HFFc6 (cell line): ENCODE measurements around the gene CHMP1B. TPM values are rescaled to one million over a fixed set of nuclear protein-coding genes. Genes with fewer than 3 reads are reported as not detected.

Experiments used
- DNase-seq: peaks from one replicate; pipeline ENCODE4 v3.0.0-alpha.2; 2018
- H3K27ac Mint-ChIP-seq: 2 replicates; pipeline ENCODE4 v1.8.0; 2020; ENCODE audit warnings: mild to moderate bottlenecking, mixed read lengths
- H3K27me3 Mint-ChIP-seq: 2 replicates; pipeline ENCODE4 v1.8.0; 2021; ENCODE audit warnings: mild to moderate bottlenecking, moderate library complexity, mixed read lengths; ENCODE audit not compliant: insufficient read depth
- H3K36me3 Mint-ChIP-seq: 2 replicates; pipeline ENCODE4 v1.8.0; 2021; ENCODE audit warnings: low read depth, mixed read lengths
- H3K4me1 Mint-ChIP-seq: 2 replicates; pipeline ENCODE4 v1.8.0; 2020; ENCODE audit warnings: low read depth, mixed read lengths
- H3K4me3 Mint-ChIP-seq: 2 replicates; pipeline ENCODE4 v1.8.0; 2020; ENCODE audit warnings: mild to moderate bottlenecking, moderate library complexity, mixed read lengths
- H3K9me3 Mint-ChIP-seq: 2 replicates; pipeline ENCODE4 v1.8.0; 2020; ENCODE audit warnings: mild to moderate bottlenecking, mixed read lengths
- total RNA-seq, 6 experiments: library from RNA; stranded (reverse); fragmentation: NEBNext Ultra II Directional; extraction: Animal tissue kit (Norgen Biotek cat#: 25700); gene quantifications; 2 replicates in 1 of 6; 3 replicates in 5 of 6; pipeline ENCODE4 v1.2.3, GENCODE V29; 2021
- TF ChIP-seq, protein P1 (sequence below): fragments of 200-600 bp; sonication (generic); IDR thresholded peaks from 2 replicates; pipeline ENCODE4 v1.5.0; 2021; ENCODE audit warnings: antibody characterized with exemption, mild to moderate bottlenecking

The CHMP1B gene
- total RNA-seq, 6 experiments from 2014 or later, result 30.9 to 33.7 (median 32.5) TPM

DNA sequence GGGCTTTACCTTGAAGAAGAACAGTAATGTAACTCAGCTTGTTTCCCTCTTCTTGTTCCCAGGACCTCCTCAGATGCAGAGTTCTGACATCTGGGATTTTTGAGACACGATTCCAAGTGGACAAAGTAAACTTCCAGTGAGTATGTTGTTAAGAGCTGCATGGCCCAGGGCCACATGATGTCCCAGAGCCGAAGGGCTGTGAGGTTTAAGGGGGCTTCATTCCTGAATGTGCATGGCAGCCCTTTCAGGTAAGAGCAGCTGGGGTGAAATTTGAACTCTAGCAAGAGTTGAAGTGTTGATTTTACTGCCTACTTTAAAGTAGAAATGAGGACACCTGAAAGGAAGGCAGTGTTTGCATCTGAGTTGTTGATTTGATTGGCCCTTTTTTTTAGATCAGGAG is 13.3 kb downstream of the CHMP1B start:
- no peaks in the 10 kb centered on the region for H3K9me3 Mint-ChIP-seq
- DNase-seq, result no peak
- TF ChIP-seq, protein P1, sequence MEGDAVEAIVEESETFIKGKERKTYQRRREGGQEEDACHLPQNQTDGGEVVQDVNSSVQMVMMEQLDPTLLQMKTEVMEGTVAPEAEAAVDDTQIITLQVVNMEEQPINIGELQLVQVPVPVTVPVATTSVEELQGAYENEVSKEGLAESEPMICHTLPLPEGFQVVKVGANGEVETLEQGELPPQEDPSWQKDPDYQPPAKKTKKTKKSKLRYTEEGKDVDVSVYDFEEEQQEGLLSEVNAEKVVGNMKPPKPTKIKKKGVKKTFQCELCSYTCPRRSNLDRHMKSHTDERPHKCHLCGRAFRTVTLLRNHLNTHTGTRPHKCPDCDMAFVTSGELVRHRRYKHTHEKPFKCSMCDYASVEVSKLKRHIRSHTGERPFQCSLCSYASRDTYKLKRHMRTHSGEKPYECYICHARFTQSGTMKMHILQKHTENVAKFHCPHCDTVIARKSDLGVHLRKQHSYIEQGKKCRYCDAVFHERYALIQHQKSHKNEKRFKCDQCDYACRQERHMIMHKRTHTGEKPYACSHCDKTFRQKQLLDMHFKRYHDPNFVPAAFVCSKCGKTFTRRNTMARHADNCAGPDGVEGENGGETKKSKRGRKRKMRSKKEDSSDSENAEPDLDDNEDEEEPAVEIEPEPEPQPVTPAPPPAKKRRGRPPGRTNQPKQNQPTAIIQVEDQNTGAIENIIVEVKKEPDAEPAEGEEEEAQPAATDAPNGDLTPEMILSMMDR, result no peak
- no peak overlapping the region for H3K4me3 Mint-ChIP-seq
- H3K36me3 Mint-ChIP-seq, result no peaks in the 10 kb centered on the region
- no peak overlapping the region for H3K27ac Mint-ChIP-seq
- peaks cover 21% of the 10 kb centered on the region for H3K4me1 Mint-ChIP-seq
- peaks cover 4% of the 10 kb centered on the region; the same call in 1 of the 2 replicates for H3K27me3 Mint-ChIP-seq

DNA sequence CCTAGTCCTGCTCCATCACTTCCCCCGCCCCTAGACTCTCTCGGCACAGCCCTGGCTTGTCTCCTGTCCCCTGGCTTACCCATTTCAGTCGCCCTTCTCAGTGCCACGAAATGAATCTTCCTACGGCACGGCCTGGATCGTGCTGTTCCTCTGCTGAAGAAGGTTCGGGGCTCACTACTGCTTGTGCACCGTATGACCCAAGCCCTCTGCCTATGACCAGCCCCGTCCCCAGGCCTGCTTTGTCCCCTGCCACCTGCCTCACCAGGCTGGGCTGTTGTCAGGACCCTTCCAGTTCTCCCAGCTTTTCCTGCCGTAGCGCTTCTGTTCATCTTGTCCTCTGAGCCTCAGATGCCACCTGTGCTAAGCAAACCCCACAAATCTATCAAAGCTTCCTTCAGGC is 13.9 kb downstream of the CHMP1B start:
- no peaks in the 10 kb centered on the region for H3K36me3 Mint-ChIP-seq
- peaks cover 15% of the 10 kb centered on the region for H3K4me1 Mint-ChIP-seq
- peaks cover 4% of the 10 kb centered on the region; the same call in 1 of the 2 replicates for H3K27me3 Mint-ChIP-seq
- no peak for DNase-seq
- no peak overlapping the region for H3K27ac Mint-ChIP-seq
- H3K4me3 Mint-ChIP-seq, result no peak overlapping the region
- TF ChIP-seq, protein P1, result no peak
- no peaks in the 10 kb centered on the region for H3K9me3 Mint-ChIP-seq

DNA sequence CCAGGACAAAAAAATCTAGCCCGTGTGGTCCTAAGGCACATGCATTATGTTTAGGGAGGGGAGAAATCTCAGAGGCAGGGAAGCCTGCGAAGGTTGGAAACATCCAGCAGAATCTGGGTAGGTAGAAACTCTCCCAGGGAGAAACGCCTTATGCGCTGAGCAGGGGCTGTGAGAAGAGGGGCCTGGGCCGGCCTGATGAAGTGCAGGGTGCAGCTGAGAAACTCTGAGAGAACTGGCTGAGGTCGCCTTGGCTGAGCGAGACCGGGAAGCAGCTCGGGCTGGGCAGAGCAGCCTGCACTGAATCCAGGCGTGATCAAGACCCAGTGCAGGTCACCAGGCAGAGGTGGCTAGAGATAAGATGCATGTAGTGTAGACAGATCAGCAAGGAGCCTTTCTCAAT is 15.1 kb downstream of the CHMP1B start:
- TF ChIP-seq, protein P1, result no peak
- Mint-ChIP-seq H3K36me3 (no peaks in the 10 kb centered on the region), H3K27ac (no peak overlapping the region), H3K27me3 (peaks cover 4% of the 10 kb centered on the region; the same call in 1 of the 2 replicates), H3K4me1 (peaks cover 9% of the 10 kb centered on the region), H3K9me3 (no peaks in the 10 kb centered on the region), H3K4me3 (no peak overlapping the region)
- no peak for DNase-seq

DNA sequence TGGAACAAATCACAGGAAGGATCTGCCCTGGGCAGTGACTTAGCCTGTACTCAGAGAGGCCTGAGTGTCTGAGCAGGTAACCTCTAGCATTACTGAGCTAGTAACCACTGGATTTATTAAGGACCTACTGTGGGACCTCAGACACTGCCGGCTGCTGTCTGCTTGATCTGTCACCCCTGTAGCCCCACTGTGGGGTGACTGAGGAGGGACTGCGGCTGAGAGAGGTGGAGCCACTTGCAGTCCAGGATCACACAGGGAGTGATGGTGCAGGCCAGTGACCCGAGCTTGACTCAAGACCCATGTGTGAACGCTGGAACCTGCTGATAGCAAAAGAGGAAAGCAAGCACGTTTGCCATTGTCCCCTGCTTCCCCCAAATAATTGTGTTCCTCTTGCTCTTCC is 15.6 kb downstream of the CHMP1B start:
- TF ChIP-seq, protein P1, result no peak
- peaks cover 4% of the 10 kb centered on the region; the same call in 1 of the 2 replicates for H3K27me3 Mint-ChIP-seq
- no peaks in the 10 kb centered on the region for H3K36me3 Mint-ChIP-seq
- no peak overlapping the region for H3K27ac Mint-ChIP-seq
- DNase-seq, result no peak
- H3K9me3 Mint-ChIP-seq, result no peaks in the 10 kb centered on the region
- H3K4me1 Mint-ChIP-seq, result peaks cover 8% of the 10 kb centered on the region
- H3K4me3 Mint-ChIP-seq, result no peak overlapping the region

DNA sequence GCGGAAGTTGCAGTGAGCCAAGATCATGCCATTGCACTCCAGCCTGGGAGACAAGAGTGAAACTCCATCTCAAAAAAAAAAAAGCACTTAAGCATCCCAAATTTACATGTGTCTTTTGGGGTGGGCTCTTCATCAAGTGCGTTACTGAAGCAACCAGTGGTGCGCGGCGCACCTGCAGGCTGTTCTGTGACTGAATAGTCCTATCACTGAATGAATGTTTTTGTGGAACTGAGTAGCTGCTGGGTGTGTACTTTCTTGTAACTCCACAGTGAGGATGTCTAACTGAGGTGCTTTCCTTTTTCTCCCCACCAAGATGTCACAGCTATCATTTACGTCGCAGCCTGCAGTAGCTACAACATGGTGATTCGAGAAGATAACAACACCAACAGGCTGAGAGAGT is 17.0 kb downstream of the CHMP1B start:
- Mint-ChIP-seq H3K27ac (no peak overlapping the region), H3K36me3 (no peaks in the 10 kb centered on the region), H3K9me3 (no peaks in the 10 kb centered on the region), H3K4me3 (no peak overlapping the region), H3K4me1 (peaks cover 4% of the 10 kb centered on the region; the same call in 1 of the 2 replicates), H3K27me3 (peaks cover 8% of the 10 kb centered on the region)
- TF ChIP-seq, protein P1, result no peak
- no peak for DNase-seq

DNA sequence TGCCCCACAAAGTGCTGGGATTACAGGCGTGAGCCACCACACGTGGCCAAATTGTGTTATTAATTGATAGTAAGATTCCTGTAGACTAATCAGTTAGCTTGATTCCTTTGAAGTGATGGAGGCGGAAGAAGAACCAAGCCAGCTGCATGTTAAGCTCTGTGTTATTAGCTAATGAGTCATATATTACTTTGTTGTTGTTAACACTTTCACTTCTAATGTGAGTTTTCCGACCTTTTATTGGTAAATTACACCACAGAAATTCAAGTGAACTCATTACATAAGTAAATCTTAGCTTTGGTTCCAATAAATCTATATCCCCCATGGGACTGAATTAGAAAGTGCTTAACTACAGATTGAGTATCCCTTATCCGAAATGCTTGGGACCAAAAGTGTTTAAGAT is 20.3 kb downstream of the CHMP1B start:
- no peak overlapping the region for H3K4me3 Mint-ChIP-seq
- peaks cover 8% of the 10 kb centered on the region; the same call in 1 of the 2 replicates for H3K9me3 Mint-ChIP-seq
- H3K27me3 Mint-ChIP-seq, result peaks cover 8% of the 10 kb centered on the region
- no peak overlapping the region for H3K27ac Mint-ChIP-seq
- H3K4me1 Mint-ChIP-seq, result peaks cover 4% of the 10 kb centered on the region; the same call in 1 of the 2 replicates
- H3K36me3 Mint-ChIP-seq, result peaks cover 7% of the 10 kb centered on the region; the same call in 1 of the 2 replicates
- no peak for DNase-seq
- TF ChIP-seq, protein P1, result no peak
